ENCODE measurements around the gene PLXNC1.

Gene PLXNC1

GRCh38 chr12:94308612-94309011 is 160.2 kb downstream of the PLXNC1 start (continued):
- TF ChIP-seq, protein P1, sequence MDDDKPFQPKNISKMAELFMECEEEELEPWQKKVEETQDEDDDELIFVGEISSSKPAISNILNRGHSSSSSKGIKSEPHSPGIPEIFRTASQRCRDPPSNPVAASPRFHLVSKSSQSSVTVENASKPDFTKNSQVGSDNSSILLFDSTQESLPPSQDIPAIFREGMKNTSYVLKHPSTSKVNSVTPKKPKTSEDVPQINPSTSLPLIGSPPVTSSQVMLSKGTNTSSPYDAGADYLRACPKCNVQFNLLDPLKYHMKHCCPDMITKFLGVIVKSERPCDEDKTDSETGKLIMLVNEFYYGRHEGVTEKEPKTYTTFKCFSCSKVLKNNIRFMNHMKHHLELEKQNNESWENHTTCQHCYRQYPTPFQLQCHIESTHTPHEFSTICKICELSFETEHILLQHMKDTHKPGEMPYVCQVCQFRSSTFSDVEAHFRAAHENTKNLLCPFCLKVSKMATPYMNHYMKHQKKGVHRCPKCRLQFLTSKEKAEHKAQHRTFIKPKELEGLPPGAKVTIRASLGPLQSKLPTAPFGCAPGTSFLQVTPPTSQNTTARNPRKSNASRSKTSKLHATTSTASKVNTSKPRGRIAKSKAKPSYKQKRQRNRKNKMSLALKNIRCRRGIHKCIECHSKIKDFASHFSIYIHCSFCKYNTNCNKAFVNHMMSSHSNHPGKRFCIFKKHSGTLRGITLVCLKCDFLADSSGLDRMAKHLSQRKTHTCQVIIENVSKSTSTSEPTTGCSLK (tag by site-specific recombination; IDR thresholded peaks at IDR 0.05): no peak
- no peak for TF ChIP-seq ZNF658 (tag by site-specific recombination; IDR thresholded peaks at IDR 0.05)

- Histone ChIP-seq H3K27ac (ENCODE audit: extremely low read depth, low read depth, low read length) (no peak overlapping the region), H3K9me3 (ENCODE audit: control insufficient read depth, insufficient read depth, low read depth, low read length) (no peaks in the 10 kb centered on the region), H3K4me1 (ENCODE audit: control insufficient read depth, insufficient read depth, low read length) (no peaks in the 10 kb centered on the region), H3K4me3 (ENCODE audit: low read depth, low read length) (no peak overlapping the region), H3K36me3 (ENCODE audit: control insufficient read depth in 2 of 2, insufficient read depth in 1 of 2, low read length in 2 of 2) (peaks cover 18 to 42% of the 10 kb centered on the region in 2 experiments; a peak in 2 of 3 replicates)
- no peak for TF ChIP-seq HOXD13 (CRISPR knock-in tag; IDR thresholded peaks at IDR 0.05; ENCODE audit: borderline replicate concordance)
- TF ChIP-seq REST (tag by site-specific recombination; IDR thresholded peaks at IDR 0.05): no peak
- TF ChIP-seq ZNF394 (tag by site-specific recombination; IDR thresholded peaks at IDR 0.05; ENCODE audit: borderline replicate concordance): no peak
- 0 out of 2 replicates have a peak, but pooled peaks have one; percentile 12 for TF ChIP-seq SCRT2 (tag by site-specific recombination; IDR thresholded peaks at IDR 0.05)
- CTCF ChIA-PET: interaction anchor here (0.6 kb wide), 1 partner anchor 175 kb away, joined by 3 read pairs; no protein-coding TSS in a partner anchor
- POLR2A ChIA-PET: no interaction called here
Measured at GRCh38 chr12:94309373-94309772, 161.0 kb downstream of the PLXNC1 start.

DNA sequence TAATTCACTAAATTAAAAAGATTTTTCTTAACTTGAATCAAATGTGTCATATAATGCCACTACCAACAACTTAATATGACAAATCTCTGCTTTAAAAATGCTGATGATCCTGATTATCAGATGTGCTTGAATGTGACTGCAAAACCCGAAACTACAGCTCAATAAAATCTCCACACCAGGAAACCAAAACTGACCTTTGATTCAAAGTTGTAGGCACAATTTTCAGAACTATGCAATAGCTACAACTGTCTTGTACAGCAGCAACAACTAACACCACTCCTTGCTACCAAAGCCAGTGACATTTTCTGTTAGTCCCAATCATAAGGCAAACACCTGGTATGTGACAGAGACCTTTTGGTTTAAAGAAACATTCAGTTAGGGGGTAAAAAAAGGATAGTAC is 164.0 kb downstream of the PLXNC1 start:
- ChIA-PET CTCF (no interaction called here), POLR2A (no interaction called here)
- Histone ChIP-seq H3K4me3 (ENCODE audit: low read depth, low read length) (no peak overlapping the region), H3K27ac (ENCODE audit: extremely low read depth, low read depth, low read length) (no peak overlapping the region), H3K4me1 (ENCODE audit: control insufficient read depth, insufficient read depth, low read length) (no peaks in the 10 kb centered on the region), H3K36me3 (ENCODE audit: control insufficient read depth in 2 of 2, insufficient read depth in 1 of 2, low read length in 2 of 2) (peaks cover 17 to 20% of the 10 kb centered on the region in 2 experiments; a peak in 2 of 3 replicates), H3K9me3 (ENCODE audit: control insufficient read depth, insufficient read depth, low read depth, low read length) (no peaks in the 10 kb centered on the region)
- TF ChIP-seq ZNF548 (tag by site-specific recombination; IDR thresholded peaks at IDR 0.05) (no peak), ZNF423 (tag by site-specific recombination; IDR thresholded peaks at IDR 0.05) (no peak), ZNF214 (tag by site-specific recombination; IDR thresholded peaks at IDR 0.05; ENCODE audit: borderline replicate concordance) (no peak), ZNF530 (tag by site-specific recombination; IDR thresholded peaks at IDR 0.05; ENCODE audit: low read depth) (no peak), ZNF600 (tag by site-specific recombination; IDR thresholded peaks at IDR 0.05) (no peak), KLF1 (tag by site-specific recombination; IDR thresholded peaks at IDR 0.05) (no peak), ZNF132 (tag by site-specific recombination; IDR thresholded peaks at IDR 0.05; ENCODE audit: borderline replicate concordance) (no peak), REST (tag by site-specific recombination; IDR thresholded peaks at IDR 0.05) (no peak), ZNF473 (tag by site-specific recombination; IDR thresholded peaks at IDR 0.05) (no peak), YY2 (tag by site-specific recombination; IDR thresholded peaks at IDR 0.05) (no peak), ZNF561 (tag by site-specific recombination; IDR thresholded peaks at IDR 0.05; ENCODE audit: borderline replicate concordance) (no peak)
- TF ChIP-seq, protein P2, sequence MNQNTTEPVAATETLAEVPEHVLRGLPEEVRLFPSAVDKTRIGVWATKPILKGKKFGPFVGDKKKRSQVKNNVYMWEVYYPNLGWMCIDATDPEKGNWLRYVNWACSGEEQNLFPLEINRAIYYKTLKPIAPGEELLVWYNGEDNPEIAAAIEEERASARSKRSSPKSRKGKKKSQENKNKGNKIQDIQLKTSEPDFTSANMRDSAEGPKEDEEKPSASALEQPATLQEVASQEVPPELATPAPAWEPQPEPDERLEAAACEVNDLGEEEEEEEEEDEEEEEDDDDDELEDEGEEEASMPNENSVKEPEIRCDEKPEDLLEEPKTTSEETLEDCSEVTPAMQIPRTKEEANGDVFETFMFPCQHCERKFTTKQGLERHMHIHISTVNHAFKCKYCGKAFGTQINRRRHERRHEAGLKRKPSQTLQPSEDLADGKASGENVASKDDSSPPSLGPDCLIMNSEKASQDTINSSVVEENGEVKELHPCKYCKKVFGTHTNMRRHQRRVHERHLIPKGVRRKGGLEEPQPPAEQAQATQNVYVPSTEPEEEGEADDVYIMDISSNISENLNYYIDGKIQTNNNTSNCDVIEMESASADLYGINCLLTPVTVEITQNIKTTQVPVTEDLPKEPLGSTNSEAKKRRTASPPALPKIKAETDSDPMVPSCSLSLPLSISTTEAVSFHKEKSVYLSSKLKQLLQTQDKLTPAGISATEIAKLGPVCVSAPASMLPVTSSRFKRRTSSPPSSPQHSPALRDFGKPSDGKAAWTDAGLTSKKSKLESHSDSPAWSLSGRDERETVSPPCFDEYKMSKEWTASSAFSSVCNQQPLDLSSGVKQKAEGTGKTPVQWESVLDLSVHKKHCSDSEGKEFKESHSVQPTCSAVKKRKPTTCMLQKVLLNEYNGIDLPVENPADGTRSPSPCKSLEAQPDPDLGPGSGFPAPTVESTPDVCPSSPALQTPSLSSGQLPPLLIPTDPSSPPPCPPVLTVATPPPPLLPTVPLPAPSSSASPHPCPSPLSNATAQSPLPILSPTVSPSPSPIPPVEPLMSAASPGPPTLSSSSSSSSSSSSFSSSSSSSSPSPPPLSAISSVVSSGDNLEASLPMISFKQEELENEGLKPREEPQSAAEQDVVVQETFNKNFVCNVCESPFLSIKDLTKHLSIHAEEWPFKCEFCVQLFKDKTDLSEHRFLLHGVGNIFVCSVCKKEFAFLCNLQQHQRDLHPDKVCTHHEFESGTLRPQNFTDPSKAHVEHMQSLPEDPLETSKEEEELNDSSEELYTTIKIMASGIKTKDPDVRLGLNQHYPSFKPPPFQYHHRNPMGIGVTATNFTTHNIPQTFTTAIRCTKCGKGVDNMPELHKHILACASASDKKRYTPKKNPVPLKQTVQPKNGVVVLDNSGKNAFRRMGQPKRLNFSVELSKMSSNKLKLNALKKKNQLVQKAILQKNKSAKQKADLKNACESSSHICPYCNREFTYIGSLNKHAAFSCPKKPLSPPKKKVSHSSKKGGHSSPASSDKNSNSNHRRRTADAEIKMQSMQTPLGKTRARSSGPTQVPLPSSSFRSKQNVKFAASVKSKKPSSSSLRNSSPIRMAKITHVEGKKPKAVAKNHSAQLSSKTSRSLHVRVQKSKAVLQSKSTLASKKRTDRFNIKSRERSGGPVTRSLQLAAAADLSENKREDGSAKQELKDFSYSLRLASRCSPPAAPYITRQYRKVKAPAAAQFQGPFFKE (tag by site-specific recombination; IDR thresholded peaks at IDR 0.05; ENCODE audit: borderline replicate concordance): no peak

Measured in HEK293 (cell line).